Measurements from ENCODE around the gene ANOS1.

GRCh38 chrX:8484360-8484949 is 247.5 kb downstream of the ANOS1 start:
- TF ChIP-seq POLR2AphosphoS5 (IDR thresholded peaks at IDR 0.05; ENCODE audit: low read depth, low read length) = no peak
- TF ChIP-seq POLR2A (IDR thresholded peaks at IDR 0.05; ENCODE audit: insufficient read depth in 1 of 2, low read depth in 2 of 2, low read length in 2 of 2) = no peak
- no peak for TF ChIP-seq KLF13 (CRISPR knock-in tag; IDR thresholded peaks at IDR 0.05)
- TF ChIP-seq ZNF547 (CRISPR knock-in tag; IDR thresholded peaks at IDR 0.05) = no peak
- TF ChIP-seq ARNTL (CRISPR knock-in tag; IDR thresholded peaks at IDR 0.05) = no peak
- no peak for TF ChIP-seq CTCF (CRISPR knock-in tag; IDR thresholded peaks at IDR 0.05)
- TF ChIP-seq ZFP90 (CRISPR knock-in tag; IDR thresholded peaks at IDR 0.05; ENCODE audit: borderline replicate concordance) = no peak
- no peak for TF ChIP-seq HINFP (CRISPR knock-in tag; IDR thresholded peaks at IDR 0.05; ENCODE audit: low read depth)
- no peak for TF ChIP-seq NFYB (CRISPR knock-in tag; IDR thresholded peaks at IDR 0.05)
- no peak for TF ChIP-seq EP300 (IDR thresholded peaks at IDR 0.05; ENCODE audit: low read depth in 2 of 2, low read length in 2 of 2)
- no peak for TF ChIP-seq EP300 (CRISPR knock-in tag; IDR thresholded peaks at IDR 0.05; ENCODE audit: borderline replicate concordance)
- TF ChIP-seq BRCA1 (CRISPR knock-in tag; IDR thresholded peaks at IDR 0.05) = no peak
- no peak for TF ChIP-seq ZNF562 (CRISPR knock-in tag; IDR thresholded peaks at IDR 0.05; ENCODE audit: borderline replicate concordance)
- TF ChIP-seq ZBTB43 (CRISPR knock-in tag; conservative IDR thresholded peaks at IDR 0.05) = no peak
- no peak for TF ChIP-seq ZNF235 (CRISPR knock-in tag; IDR thresholded peaks at IDR 0.05; ENCODE audit: borderline replicate concordance)

Data from HepG2 (cell line).